WTC11 (cell line): ENCODE data around the gene VKORC1. TPM values are rescaled to one million over a fixed set of nuclear protein-coding genes. Genes with fewer than 3 reads are reported as not detected.

Source experiments
- ATAC-seq: fragments of 200-7000 bp; cut with Tn5 transposase; 2 replicates; pipeline ENCODE4 v1.10.0; 2021; ENCODE audit warnings: mild to moderate bottlenecking, moderate library complexity
- CTCF ChIA-PET: fragments of 300-600 bp; sonication (Branson Sonifier 250); formaldehyde crosslinking; loops from one replicate; lab custom pipeline; 2021; ENCODE audit warnings: antibody characterized with exemption; lab: Charles Lee
- POLR2A ChIA-PET: fragments of 350-600 bp; sonication (Branson Sonifier 250); formaldehyde crosslinking; loops from one replicate; lab custom pipeline; 2021; ENCODE audit warnings: antibody characterized with exemption; lab: Charles Lee
- DNase-seq: peaks from one replicate; pipeline ENCODE4 v3.0.0; 2021; ENCODE audit warnings: low spot score
- H3K27ac Mint-ChIP-seq: 2 replicates; pipeline ENCODE4 v1.8.0; 2021; ENCODE audit warnings: mixed read lengths
- H3K27me3 Mint-ChIP-seq: 2 replicates; pipeline ENCODE4 v1.8.0; 2021; ENCODE audit warnings: low read depth, mild to moderate bottlenecking, moderate library complexity, mixed read lengths
- H3K36me3 Mint-ChIP-seq: 2 replicates; pipeline ENCODE4 v1.8.0; 2021; ENCODE audit warnings: mixed read lengths
- H3K4me1 Mint-ChIP-seq: 2 replicates; pipeline ENCODE4 v1.8.0; 2022; ENCODE audit warnings: mixed read lengths
- H3K4me3 Mint-ChIP-seq: 2 replicates; pipeline ENCODE4 v1.8.0; 2021; ENCODE audit warnings: mild to moderate bottlenecking, moderate library complexity, mixed read lengths
- H3K9me3 Mint-ChIP-seq: 2 replicates; pipeline ENCODE4 v1.8.0; 2021; ENCODE audit warnings: mixed read lengths
- AFF4 ChIP-seq: sonication (generic); formaldehyde crosslinking; IDR thresholded peaks from 2 replicates; pipeline ENCODE4 v1.8.1; 2023; ENCODE audit warnings: mild to moderate bottlenecking, missing genetic modification reagents, borderline replicate concordance
- ARID4B ChIP-seq: sonication (generic); formaldehyde crosslinking; IDR thresholded peaks from 2 replicates; pipeline ENCODE4 v1.8.0; 2023; ENCODE audit warnings: missing genetic modification reagents, mild to moderate bottlenecking, borderline replicate concordance
- ELF4 ChIP-seq: sonication (generic); formaldehyde crosslinking; IDR thresholded peaks from 2 replicates; pipeline ENCODE4 v1.8.1; 2022; ENCODE audit warnings: low read depth, mild to moderate bottlenecking, moderate library complexity, missing genetic modification reagents
- FOXJ3 ChIP-seq: sonication (generic); formaldehyde crosslinking; IDR thresholded peaks from 2 replicates; pipeline ENCODE4 v1.9.0; 2021; ENCODE audit warnings: missing genetic modification reagents, mild to moderate bottlenecking, borderline replicate concordance
- GRHL2 ChIP-seq: fragments of 250-450 bp; sonication (Bioruptor Pico); IDR thresholded peaks from 2 replicates; pipeline ENCODE4 v1.8.0; 2022; ENCODE audit warnings: mild to moderate bottlenecking, moderate library complexity; ENCODE audit not compliant: insufficient replicate concordance, severe bottlenecking
- HMGA2 ChIP-seq: fragments of 250-450 bp; sonication (Bioruptor Pico); IDR thresholded peaks from 2 replicates; pipeline ENCODE4 v1.4.0; 2021; ENCODE audit warnings: mild to moderate bottlenecking, moderate library complexity
- JUN ChIP-seq: sonication (generic); formaldehyde crosslinking; IDR thresholded peaks from 2 replicates; pipeline ENCODE4 v1.8.0; 2023; ENCODE audit warnings: mild to moderate bottlenecking, missing genetic modification reagents
- NFATC4 ChIP-seq: fragments of 250-450 bp; sonication (Bioruptor Pico); IDR thresholded peaks from 2 replicates; pipeline ENCODE4 v1.9.0; 2021; ENCODE audit warnings: mild to moderate bottlenecking
- OVOL2 ChIP-seq: fragments of 250-450 bp; sonication (Bioruptor Pico); IDR thresholded peaks from 2 replicates; pipeline ENCODE4 v1.9.0; 2021; ENCODE audit warnings: mild to moderate bottlenecking, borderline replicate concordance
- SOX15 ChIP-seq: fragments of 250-450 bp; sonication (Bioruptor Pico); IDR thresholded peaks from 2 replicates; pipeline ENCODE4 v1.9.0; 2021; ENCODE audit warnings: mild to moderate bottlenecking
- SP1 ChIP-seq: sonication (generic); formaldehyde crosslinking; conservative IDR thresholded peaks from 2 replicates; pipeline ENCODE4 v1.8.1; 2022; ENCODE audit warnings: missing genetic modification reagents
- STAT6 ChIP-seq: sonication (generic); formaldehyde crosslinking; conservative IDR thresholded peaks from 2 replicates; pipeline ENCODE4 v1.8.1; 2023; ENCODE audit warnings: mild to moderate bottlenecking, low read depth, missing genetic modification reagents, moderate library complexity
- TEAD4 ChIP-seq: sonication (generic); formaldehyde crosslinking; IDR thresholded peaks from 2 replicates; pipeline ENCODE4 v1.8.0; 2022; ENCODE audit warnings: mild to moderate bottlenecking, missing genetic modification reagents
- USF1 ChIP-seq: sonication (generic); formaldehyde crosslinking; IDR thresholded peaks from 2 replicates; pipeline ENCODE4 v1.8.0; 2022; ENCODE audit warnings: mild to moderate bottlenecking, missing genetic modification reagents
- USF2 ChIP-seq: sonication (generic); formaldehyde crosslinking; IDR thresholded peaks from 2 replicates; pipeline ENCODE4 v1.8.1; 2023; ENCODE audit warnings: mild to moderate bottlenecking, missing genetic modification reagents, moderate library complexity
- ZNF138 ChIP-seq: sonication (generic); formaldehyde crosslinking; conservative IDR thresholded peaks from 2 replicates; pipeline ENCODE4 v1.8.1; 2022; ENCODE audit warnings: mild to moderate bottlenecking, moderate library complexity, missing genetic modification reagents
- ZNF263 ChIP-seq: sonication (generic); formaldehyde crosslinking; IDR thresholded peaks from 2 replicates; pipeline ENCODE4 v1.8.1; 2022; ENCODE audit warnings: low read depth, mild to moderate bottlenecking, moderate library complexity, missing genetic modification reagents
- ZNF281 ChIP-seq: sonication (generic); formaldehyde crosslinking; IDR thresholded peaks from 2 replicates; pipeline ENCODE4 v1.8.0; 2023; ENCODE audit warnings: mild to moderate bottlenecking, missing genetic modification reagents
- total RNA-seq: library from RNA; stranded (reverse); gene quantifications from 3 replicates; pipeline ENCODE4 v1.2.3, GENCODE V29; 2021

Gene VKORC1
- total RNA-seq, 1 experiment from 2014 or later: 85.7 TPM

GRCh38 chr16:31130899-31131298 lies 36.3 kb upstream of the VKORC1 start:
- Mint-ChIP-seq H3K36me3 (peaks cover 31% of the 10 kb centered on the region), H3K9me3 (no peaks in the 10 kb centered on the region), H3K4me1 (peaks cover 49% of the 10 kb centered on the region), H3K4me3 (peak overlapping the region; percentile 24; the same call in 1 of the 2 replicates), H3K27ac (peak overlapping the region; percentile 97), H3K27me3 (no peaks in the 10 kb centered on the region)
- ChIA-PET CTCF (interaction anchor here (0.5 to 3.3 kb wide), 7 partner anchors 8 to 327 kb away, joined by 3 to 25 read pairs (median 4); partner anchors contain the start of genes HSD3B7 and KAT8), POLR2A (interaction anchor here (0.6 to 2.2 kb wide), 6 partner anchors 9 to 71 kb away, joined by 3 to 20 read pairs (median 6); partner anchors contain the start of genes FUS, KAT8, ZNF646 and ZNF668)
- DNase-seq: peak; percentile 74
- ATAC-seq: peak; percentile 62
- TF ChIP-seq USF1 (CRISPR knock-in tag) (peak; percentile 77), SP1 (0 out of 2 replicates have a peak, but pooled peaks have one; percentile 16), ZNF138 (CRISPR knock-in tag) (no peak), ZNF281 (0 out of 2 replicates have a peak, but pooled peaks have one; percentile 51), SOX15 (CRISPR knock-in tag) (no peak), HMGA2 (CRISPR knock-in tag) (no peak), ELF4 (CRISPR knock-in tag) (no peak), JUN (CRISPR knock-in tag) (no peak), USF2 (CRISPR knock-in tag) (peak; percentile 84)

GRCh38 chr16:31130336-31130891 lies 35.8 kb upstream of the VKORC1 start:
- Mint-ChIP-seq H3K4me1 (peaks cover 45% of the 10 kb centered on the region), H3K4me3 (no peak overlapping the region), H3K9me3 (no peaks in the 10 kb centered on the region), H3K27me3 (no peaks in the 10 kb centered on the region), H3K27ac (peak overlapping the region; percentile 97), H3K36me3 (peaks cover 31% of the 10 kb centered on the region)
- ATAC-seq (no peak), DNase-seq (no peak)
- ChIA-PET CTCF (interaction anchor here (0.5 to 3.3 kb wide), 7 partner anchors 9 to 328 kb away, joined by 3 to 25 read pairs (median 4); partner anchors contain the start of genes HSD3B7 and KAT8), POLR2A (interaction anchor here (0.9 to 2.2 kb wide), 7 partner anchors 8 to 56 kb away, joined by 3 to 20 read pairs (median 6); partner anchors contain the start of genes FUS, KAT8, ZNF646 and ZNF668)
- TF ChIP-seq STAT6 (CRISPR knock-in tag): no peak
- no peak for TF ChIP-seq ARID4B (CRISPR knock-in tag)
- no peak for TF ChIP-seq GRHL2 (CRISPR knock-in tag)
- no peak for TF ChIP-seq ZNF263 (CRISPR knock-in tag)
- TF ChIP-seq FOXJ3 (CRISPR knock-in tag): no peak
- no peak for TF ChIP-seq NFATC4
- no peak for TF ChIP-seq AFF4 (CRISPR knock-in tag)
- TF ChIP-seq TEAD4: no peak
- TF ChIP-seq OVOL2 (CRISPR knock-in tag): no peak
